KMS-11 (cell line): ENCODE data around the gene HDAC11.

Experiments used
- H2AFZ ChIP-seq: fragments of 200-600 bp; sonication (generic); 2 replicates; pipeline ENCODE4 v1.6.1; 2016; ENCODE audit warnings: antibody characterized with exemption, mixed run types, low read depth
- H3K27ac ChIP-seq: fragments of 200-600 bp; sonication (generic); 2 replicates; pipeline ENCODE4 v1.6.1; 2016; ENCODE audit warnings: mild to moderate bottlenecking, mixed run types
- H3K27me3 ChIP-seq: fragments of 200-600 bp; sonication (generic); 2 replicates; pipeline ENCODE4 v1.6.1; 2017; ENCODE audit warnings: mild to moderate bottlenecking, low read depth, mixed run types, moderate library complexity; ENCODE audit not compliant: insufficient read depth
- H3K36me3 ChIP-seq: fragments of 200-600 bp; sonication (generic); 2 replicates; pipeline ENCODE4 v1.6.1; 2017; ENCODE audit warnings: mild to moderate bottlenecking, mixed run types; ENCODE audit not compliant: insufficient read depth
- H3K4me1 ChIP-seq: fragments of 200-600 bp; sonication (generic); 2 replicates; pipeline ENCODE4 v1.6.1; 2016; ENCODE audit warnings: mild to moderate bottlenecking, low read depth, mixed run types; ENCODE audit not compliant: poor library complexity, severe bottlenecking
- H3K4me2 ChIP-seq: fragments of 200-600 bp; sonication (generic); 2 replicates; pipeline ENCODE4 v1.7.0; 2016; ENCODE audit warnings: mild to moderate bottlenecking, mixed run types
- H3K4me3 ChIP-seq: fragments of 200-600 bp; sonication (generic); IDR thresholded peaks from 2 replicates; pipeline ENCODE4 v1.6.1; 2017; ENCODE audit warnings: low read depth, low read length, mixed read lengths; ENCODE audit not compliant: insufficient read depth
- H3K79me2 ChIP-seq: fragments of 200-600 bp; sonication (generic); 2 replicates; pipeline ENCODE4 v1.6.1; 2016; ENCODE audit warnings: low read depth, mixed run types; ENCODE audit not compliant: insufficient read depth
- H3K9ac ChIP-seq: fragments of 200-600 bp; sonication (generic); 2 replicates; pipeline ENCODE4 v1.6.1; 2016; ENCODE audit warnings: mild to moderate bottlenecking, mixed run types
- H4K20me1 ChIP-seq: fragments of 200-600 bp; sonication (generic); 2 replicates; pipeline ENCODE4 v1.6.1; 2016; ENCODE audit warnings: mild to moderate bottlenecking, mixed run types; ENCODE audit not compliant: insufficient read depth
- TF ChIP-seq, protein P1 (sequence below): fragments of 200-600 bp; sonication (generic); conservative IDR thresholded peaks from 2 replicates; pipeline ENCODE4 v1.6.1; 2017; ENCODE audit warnings: low read depth, mild to moderate bottlenecking, antibody characterized with exemption, low read length, moderate library complexity, mixed read lengths

HDAC11 gene

GRCh38 chr3:13548696-13549622, 68.9 kb downstream of the HDAC11 start, which contains the start of gene FBLN2:
Gene FBLN2 (plus strand): TSS chr3:13549125. CDS start chr3:13570356, 21,231 bp downstream.
- Histone ChIP-seq H3K4me3 (no peak within 1 kb of the TSS), H3K4me2 (no peak within 1 kb of the TSS)

GRCh38 chr3:13549623-13550422, 69.7 kb downstream of the HDAC11 start:
- H3K79me2 ChIP-seq: no peaks in the 10 kb centered on the region
- H4K20me1 ChIP-seq: no peaks in the 10 kb centered on the region
- H3K27ac ChIP-seq: no peak overlapping the region
- H3K4me1 ChIP-seq: peaks cover 5% of the 10 kb centered on the region
- H2AFZ ChIP-seq: no peak overlapping the region
- H3K36me3 ChIP-seq: no peaks in the 10 kb centered on the region
- TF ChIP-seq, protein P1, sequence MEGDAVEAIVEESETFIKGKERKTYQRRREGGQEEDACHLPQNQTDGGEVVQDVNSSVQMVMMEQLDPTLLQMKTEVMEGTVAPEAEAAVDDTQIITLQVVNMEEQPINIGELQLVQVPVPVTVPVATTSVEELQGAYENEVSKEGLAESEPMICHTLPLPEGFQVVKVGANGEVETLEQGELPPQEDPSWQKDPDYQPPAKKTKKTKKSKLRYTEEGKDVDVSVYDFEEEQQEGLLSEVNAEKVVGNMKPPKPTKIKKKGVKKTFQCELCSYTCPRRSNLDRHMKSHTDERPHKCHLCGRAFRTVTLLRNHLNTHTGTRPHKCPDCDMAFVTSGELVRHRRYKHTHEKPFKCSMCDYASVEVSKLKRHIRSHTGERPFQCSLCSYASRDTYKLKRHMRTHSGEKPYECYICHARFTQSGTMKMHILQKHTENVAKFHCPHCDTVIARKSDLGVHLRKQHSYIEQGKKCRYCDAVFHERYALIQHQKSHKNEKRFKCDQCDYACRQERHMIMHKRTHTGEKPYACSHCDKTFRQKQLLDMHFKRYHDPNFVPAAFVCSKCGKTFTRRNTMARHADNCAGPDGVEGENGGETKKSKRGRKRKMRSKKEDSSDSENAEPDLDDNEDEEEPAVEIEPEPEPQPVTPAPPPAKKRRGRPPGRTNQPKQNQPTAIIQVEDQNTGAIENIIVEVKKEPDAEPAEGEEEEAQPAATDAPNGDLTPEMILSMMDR: no peak
- no peak overlapping the region for H3K9ac ChIP-seq
- H3K4me2 ChIP-seq: no peak overlapping the region
- H3K27me3 ChIP-seq: peaks cover 6% of the 10 kb centered on the region; the same call in 1 of the 2 replicates
- no peak overlapping the region for H3K4me3 ChIP-seq

More at GRCh38 chr3:13548696-13549622, 68.9 kb downstream of the HDAC11 start, which contains the start of gene FBLN2:
- H3K27me3 ChIP-seq: peaks cover 6% of the 10 kb centered on the region; the same call in 1 of the 2 replicates
- no peak within 1 kb of the TSS for H3K9ac ChIP-seq
- no peak within 1 kb of the TSS for H3K27ac ChIP-seq
- no peaks in the 10 kb centered on the region for H3K36me3 ChIP-seq
- no peak within 1 kb of the TSS for H2AFZ ChIP-seq
- H3K79me2 ChIP-seq: no peaks in the 10 kb centered on the region
- H4K20me1 ChIP-seq: no peaks in the 10 kb centered on the region
- TF ChIP-seq, protein P1: no peak
- peaks cover 14% of the 10 kb centered on the region for H3K4me1 ChIP-seq

DNA sequence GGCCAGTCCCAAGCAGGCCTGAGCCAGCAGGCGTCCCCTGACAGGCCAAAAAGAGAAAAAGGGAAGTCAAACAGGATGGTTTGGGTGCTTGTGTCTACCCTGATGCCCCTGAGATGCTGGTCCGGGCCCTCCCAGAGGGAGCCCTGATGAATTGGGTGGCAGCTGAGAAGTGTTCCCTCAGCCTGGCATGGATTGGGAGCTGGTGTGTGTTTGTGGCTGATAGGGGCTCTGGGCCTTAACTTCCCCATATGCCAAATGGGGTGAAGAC, 70.3 kb downstream of the HDAC11 start:
- Histone ChIP-seq H3K4me2 (no peak overlapping the region), H3K36me3 (no peaks in the 10 kb centered on the region), H3K27ac (no peak overlapping the region), H3K4me3 (no peak overlapping the region), H2AFZ (no peak overlapping the region), H4K20me1 (no peaks in the 10 kb centered on the region), H3K27me3 (peaks cover 6% of the 10 kb centered on the region; the same call in 1 of the 2 replicates), H3K79me2 (no peaks in the 10 kb centered on the region), H3K4me1 (no peaks in the 10 kb centered on the region), H3K9ac (no peak overlapping the region)
- TF ChIP-seq, protein P1: no peak

DNA sequence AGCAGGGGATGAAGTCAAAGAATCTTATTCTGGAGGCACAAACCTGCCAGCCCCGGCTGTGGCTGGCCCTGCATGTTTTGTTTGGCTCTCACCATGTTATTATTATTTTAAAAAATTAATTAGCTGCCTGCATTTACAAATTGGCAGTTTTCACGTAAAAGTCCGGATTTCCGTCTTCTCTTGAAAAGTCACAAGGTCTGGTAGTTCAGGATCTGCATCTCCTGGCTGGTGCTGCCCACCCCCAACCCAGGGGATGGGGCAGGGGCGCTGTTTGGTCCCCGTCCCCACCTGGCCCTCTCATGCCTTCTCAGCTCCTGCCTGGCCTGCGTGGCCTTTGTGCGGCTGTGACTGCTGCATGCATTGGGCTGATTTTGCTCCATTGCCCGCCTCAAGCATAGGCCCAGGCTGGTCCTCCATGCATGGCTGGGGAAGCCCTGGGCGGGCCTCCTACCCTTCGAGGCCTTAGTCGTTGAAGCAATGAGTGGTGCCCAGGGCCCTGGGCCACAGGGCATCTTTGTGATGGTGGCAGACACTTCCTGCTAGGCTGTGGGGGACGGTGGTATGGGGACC, 70.8 kb downstream of the HDAC11 start:
- Histone ChIP-seq H3K4me2 (no peak overlapping the region), H3K9ac (no peak overlapping the region)

More for the DNA sequence above, 70.8 kb downstream of the HDAC11 start:
- H4K20me1 ChIP-seq: no peaks in the 10 kb centered on the region
- H3K36me3 ChIP-seq: no peaks in the 10 kb centered on the region
- TF ChIP-seq, protein P1: no peak
- H3K79me2 ChIP-seq: no peaks in the 10 kb centered on the region
- H3K27ac ChIP-seq: no peak overlapping the region
- H3K4me3 ChIP-seq: no peak overlapping the region
- H2AFZ ChIP-seq: no peak overlapping the region
- H3K27me3 ChIP-seq: peaks cover 6% of the 10 kb centered on the region; the same call in 1 of the 2 replicates
- H3K4me1 ChIP-seq: no peaks in the 10 kb centered on the region
